ENCODE measurements around the gene IGIP.

Gene IGIP

GRCh38 chr5:140093866-140094265 lies 31.9 kb upstream of the IGIP start:
- TF ChIP-seq CTCF (IDR thresholded peaks at IDR 0.05) (no peak), ZFX (IDR thresholded peaks at IDR 0.05; ENCODE audit: borderline replicate concordance) (no peak)
- no peak overlapping the region for H3K27ac ChIP-seq

- H3K27ac ChIP-seq = no peak overlapping the region
- TF ChIP-seq ZFX (IDR thresholded peaks at IDR 0.05; ENCODE audit: borderline replicate concordance) = no peak
- TF ChIP-seq CTCF (IDR thresholded peaks at IDR 0.05) = no peak
Measured at GRCh38 chr5:140094889-140095288, 30.8 kb upstream of the IGIP start.

GRCh38 chr5:140101179-140101578 lies 24.6 kb upstream of the IGIP start:
- no peak overlapping the region for H3K27ac ChIP-seq
- TF ChIP-seq ZFX (IDR thresholded peaks at IDR 0.05; ENCODE audit: borderline replicate concordance) (no peak), CTCF (IDR thresholded peaks at IDR 0.05) (no peak)

GRCh38 chr5:140103154-140103553 lies 22.6 kb upstream of the IGIP start:
- TF ChIP-seq ZFX (IDR thresholded peaks at IDR 0.05; ENCODE audit: borderline replicate concordance) (no peak), CTCF (IDR thresholded peaks at IDR 0.05) (no peak)
- H3K27ac ChIP-seq = no peak overlapping the region

GRCh38 chr5:140104100-140104499 lies 21.6 kb upstream of the IGIP start:
- no peak for TF ChIP-seq CTCF (IDR thresholded peaks at IDR 0.05)
- no peak for TF ChIP-seq ZFX (IDR thresholded peaks at IDR 0.05; ENCODE audit: borderline replicate concordance)
- H3K27ac ChIP-seq = no peak overlapping the region

GRCh38 chr5:140106101-140106500 lies 19.6 kb upstream of the IGIP start:
- no peak overlapping the region for H3K27ac ChIP-seq
- TF ChIP-seq ZFX (IDR thresholded peaks at IDR 0.05; ENCODE audit: borderline replicate concordance) (no peak), CTCF (IDR thresholded peaks at IDR 0.05) (no peak)

- peak overlapping the region; percentile 91 for H3K27ac ChIP-seq
- TF ChIP-seq ZFX (IDR thresholded peaks at IDR 0.05; ENCODE audit: borderline replicate concordance) (no peak), CTCF (IDR thresholded peaks at IDR 0.05) (no peak)
Measured at GRCh38 chr5:140106805-140107311, 18.9 kb upstream of the IGIP start.
